Measurements from ENCODE around the gene BBS7.

BBS7 gene

GRCh38 chr4:121824950-121825349 is 45.3 kb downstream of the BBS7 start:
- TF ChIP-seq CREB5 (CRISPR knock-in tag; IDR thresholded peaks at IDR 0.05; ENCODE audit: low read depth) (no peak), CSDC2 (CRISPR knock-in tag; IDR thresholded peaks at IDR 0.05) (no peak), ZNF8 (CRISPR knock-in tag; IDR thresholded peaks at IDR 0.05) (no peak), ZC3H10 (CRISPR knock-in tag; IDR thresholded peaks at IDR 0.05) (no peak), CSRNP3 (CRISPR knock-in tag; IDR thresholded peaks at IDR 0.05) (no peak), SNAI2 (CRISPR knock-in tag; IDR thresholded peaks at IDR 0.05) (no peak), ESRRG (CRISPR knock-in tag; IDR thresholded peaks at IDR 0.05) (no peak), TOX (CRISPR knock-in tag; IDR thresholded peaks at IDR 0.05; ENCODE audit: borderline replicate concordance) (no peak), ZNF565 (CRISPR knock-in tag; conservative IDR thresholded peaks at IDR 0.05; ENCODE audit: low read depth) (no peak), ARNTL (CRISPR knock-in tag; IDR thresholded peaks at IDR 0.05; ENCODE audit: borderline replicate concordance, low read depth) (no peak), GLIS3 (CRISPR knock-in tag; IDR thresholded peaks at IDR 0.05) (no peak), ZNF70 (CRISPR knock-in tag; IDR thresholded peaks at IDR 0.05) (no peak)
- TF ChIP-seq, protein P1, sequence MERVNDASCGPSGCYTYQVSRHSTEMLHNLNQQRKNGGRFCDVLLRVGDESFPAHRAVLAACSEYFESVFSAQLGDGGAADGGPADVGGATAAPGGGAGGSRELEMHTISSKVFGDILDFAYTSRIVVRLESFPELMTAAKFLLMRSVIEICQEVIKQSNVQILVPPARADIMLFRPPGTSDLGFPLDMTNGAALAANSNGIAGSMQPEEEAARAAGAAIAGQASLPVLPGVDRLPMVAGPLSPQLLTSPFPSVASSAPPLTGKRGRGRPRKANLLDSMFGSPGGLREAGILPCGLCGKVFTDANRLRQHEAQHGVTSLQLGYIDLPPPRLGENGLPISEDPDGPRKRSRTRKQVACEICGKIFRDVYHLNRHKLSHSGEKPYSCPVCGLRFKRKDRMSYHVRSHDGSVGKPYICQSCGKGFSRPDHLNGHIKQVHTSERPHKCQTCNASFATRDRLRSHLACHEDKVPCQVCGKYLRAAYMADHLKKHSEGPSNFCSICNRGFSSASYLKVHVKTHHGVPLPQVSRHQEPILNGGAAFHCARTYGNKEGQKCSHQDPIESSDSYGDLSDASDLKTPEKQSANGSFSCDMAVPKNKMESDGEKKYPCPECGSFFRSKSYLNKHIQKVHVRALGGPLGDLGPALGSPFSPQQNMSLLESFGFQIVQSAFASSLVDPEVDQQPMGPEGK (CRISPR knock-in tag; IDR thresholded peaks at IDR 0.05; ENCODE audit: borderline replicate concordance): no peak
- TF ChIP-seq, protein P2, sequence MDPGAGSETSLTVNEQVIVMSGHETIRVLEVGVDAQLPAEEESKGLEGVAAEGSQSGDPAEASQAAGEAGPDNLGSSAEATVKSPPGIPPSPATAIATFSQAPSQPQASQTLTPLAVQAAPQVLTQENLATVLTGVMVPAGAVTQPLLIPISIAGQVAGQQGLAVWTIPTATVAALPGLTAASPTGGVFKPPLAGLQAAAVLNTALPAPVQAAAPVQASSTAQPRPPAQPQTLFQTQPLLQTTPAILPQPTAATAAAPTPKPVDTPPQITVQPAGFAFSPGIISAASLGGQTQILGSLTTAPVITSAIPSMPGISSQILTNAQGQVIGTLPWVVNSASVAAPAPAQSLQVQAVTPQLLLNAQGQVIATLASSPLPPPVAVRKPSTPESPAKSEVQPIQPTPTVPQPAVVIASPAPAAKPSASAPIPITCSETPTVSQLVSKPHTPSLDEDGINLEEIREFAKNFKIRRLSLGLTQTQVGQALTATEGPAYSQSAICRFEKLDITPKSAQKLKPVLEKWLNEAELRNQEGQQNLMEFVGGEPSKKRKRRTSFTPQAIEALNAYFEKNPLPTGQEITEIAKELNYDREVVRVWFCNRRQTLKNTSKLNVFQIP (CRISPR knock-in tag; IDR thresholded peaks at IDR 0.05; ENCODE audit: borderline replicate concordance, low read depth): no peak
- ATAC-seq: no peak

GRCh38 chr4:121824171-121824527 is 46.1 kb downstream of the BBS7 start:
- TF ChIP-seq BACH2 (CRISPR knock-in tag; IDR thresholded peaks at IDR 0.05; ENCODE audit: borderline replicate concordance): no peak
- TF ChIP-seq ZFP3 (CRISPR knock-in tag; IDR thresholded peaks at IDR 0.05): no peak
- TF ChIP-seq SNAI2 (CRISPR knock-in tag; IDR thresholded peaks at IDR 0.05): no peak
- no peak for TF ChIP-seq ZFP30 (CRISPR knock-in tag; IDR thresholded peaks at IDR 0.05)
- no peak for TF ChIP-seq GLIS3 (CRISPR knock-in tag; IDR thresholded peaks at IDR 0.05)
- TF ChIP-seq, protein P1 (CRISPR knock-in tag; IDR thresholded peaks at IDR 0.05; ENCODE audit: borderline replicate concordance): no peak
- TF ChIP-seq TOX (CRISPR knock-in tag; IDR thresholded peaks at IDR 0.05; ENCODE audit: borderline replicate concordance): no peak
- TF ChIP-seq CREB5 (CRISPR knock-in tag; IDR thresholded peaks at IDR 0.05; ENCODE audit: low read depth): no peak
- ATAC-seq: no peak

GRCh38 chr4:121823505-121824170 is 46.6 kb downstream of the BBS7 start, which contains the start of gene CCNA2:
Gene CCNA2 (minus strand): TSS chr4:121823883. CDS start chr4:121823628, 255 bp downstream.
- peak; percentile 88 for ATAC-seq
- TF ChIP-seq ZC3H10 (CRISPR knock-in tag; IDR thresholded peaks at IDR 0.05) (no peak), ZFP30 (CRISPR knock-in tag; IDR thresholded peaks at IDR 0.05) (no peak), ZFP3 (CRISPR knock-in tag; IDR thresholded peaks at IDR 0.05) (no peak), TOX (CRISPR knock-in tag; IDR thresholded peaks at IDR 0.05; ENCODE audit: borderline replicate concordance) (no peak), ISL1 (CRISPR knock-in tag; IDR thresholded peaks at IDR 0.05) (no peak), RARB (CRISPR knock-in tag; IDR thresholded peaks at IDR 0.05) (no peak), GLIS3 (CRISPR knock-in tag; IDR thresholded peaks at IDR 0.05) (no peak), ESRRG (CRISPR knock-in tag; IDR thresholded peaks at IDR 0.05) (no peak), CSRNP3 (CRISPR knock-in tag; IDR thresholded peaks at IDR 0.05) (no peak), CREB5 (CRISPR knock-in tag; IDR thresholded peaks at IDR 0.05; ENCODE audit: low read depth) (no peak), OSR1 (CRISPR knock-in tag; IDR thresholded peaks at IDR 0.05) (no peak), TCF4 (CRISPR knock-in tag; IDR thresholded peaks at IDR 0.05; ENCODE audit: borderline replicate concordance) (no peak), SNAI2 (CRISPR knock-in tag; IDR thresholded peaks at IDR 0.05) (no peak), ZNF8 (CRISPR knock-in tag; IDR thresholded peaks at IDR 0.05) (no peak)
- TF ChIP-seq, protein P1 (CRISPR knock-in tag; IDR thresholded peaks at IDR 0.05; ENCODE audit: borderline replicate concordance): no peak
